Posterior vena cava (tissue), 2 donors: ENCODE results near the gene TEAD1. TPM values are rescaled to one million over a fixed set of nuclear protein-coding genes. Genes with fewer than 3 reads are reported as not detected.

Source experiments
- DNase-seq: peaks from one replicate; pipeline ENCODE4 v3.0.0-alpha.2; 2020; ENCODE audit warnings: low spot score
- intact Hi-C, 2 donors: fragments of 100-400 bp; cut with DNase I; formaldehyde crosslinking; loops; one replicate each; pipeline versions ENCODE4 v1.14.1 to v1.14.2; 2022 to 2023
- total RNA-seq, 2 donors: library from RNA; stranded (reverse); fragmentation: NEBNext Ultra II Directional; extraction: Animal tissue kit (Norgen Biotek cat#: 25700); gene quantifications; one replicate each; pipeline ENCODE4 v1.2.1, GENCODE V29; 2021
- donor health status: DM: yes; HTN: yes; CAD: no.
- donor health status: DM: yes; HTN: yes; CAD: no.

The TEAD1 gene
- total RNA-seq, 2 donors from 2014 or later: 56.5 to 59.2 TPM

DNA sequence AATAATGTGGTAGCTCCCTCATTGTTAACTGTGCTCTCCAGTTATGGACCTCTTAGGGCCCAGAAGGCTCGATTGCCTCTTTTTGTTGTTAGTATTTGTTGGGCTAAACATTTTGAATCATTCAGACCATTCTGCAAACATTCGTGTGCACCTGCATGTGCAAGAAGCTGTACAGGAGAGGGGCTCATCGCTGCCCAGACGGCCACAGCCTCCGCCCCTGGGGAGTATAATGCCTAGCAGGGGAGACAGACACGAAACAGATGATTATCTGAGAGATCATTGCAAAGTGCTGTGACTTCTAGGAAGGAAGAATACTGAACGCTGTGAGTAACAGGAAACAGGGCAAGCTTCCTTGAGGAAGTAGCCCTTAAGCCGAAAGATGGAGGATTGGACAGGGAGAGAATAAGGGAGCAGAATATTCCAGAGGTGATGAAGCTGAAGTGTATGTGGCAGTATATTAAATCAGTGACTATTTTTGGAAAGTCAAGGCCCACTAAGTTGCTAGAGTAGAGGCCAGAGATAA is 211.6 kb downstream of the TEAD1 start:
- intact Hi-C loops: loop anchor here (5.0 to 10.0 kb wide), 2 partner anchors 208 to 291 kb away; no protein-coding TSS in a partner anchor

DNA sequence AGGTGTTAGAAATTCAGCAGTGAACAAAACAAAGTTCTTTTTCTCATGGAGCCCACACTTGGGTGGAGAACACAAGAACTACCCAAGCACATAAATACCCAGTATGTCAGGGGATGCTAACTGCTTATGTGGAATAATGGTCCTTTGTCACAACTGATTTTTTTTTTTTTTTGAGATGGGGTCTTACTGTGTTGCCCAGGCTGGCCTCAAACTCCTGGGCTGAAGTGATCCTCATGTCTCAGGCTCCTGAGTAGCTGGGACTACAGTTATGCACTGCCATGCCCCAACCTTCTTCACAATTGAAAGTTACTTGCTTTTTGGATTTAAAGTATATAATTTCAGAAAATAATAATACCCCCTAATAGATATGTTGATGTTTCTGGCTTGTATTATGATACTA is 212.3 kb downstream of the TEAD1 start:
- intact Hi-C loops: loop anchor here (5.0 to 10.0 kb wide), 2 partner anchors 209 to 292 kb away; no protein-coding TSS in a partner anchor
- no peak for DNase-seq

More for the DNA sequence above, 211.6 kb downstream of the TEAD1 start:
- DNase-seq: no peak

DNA sequence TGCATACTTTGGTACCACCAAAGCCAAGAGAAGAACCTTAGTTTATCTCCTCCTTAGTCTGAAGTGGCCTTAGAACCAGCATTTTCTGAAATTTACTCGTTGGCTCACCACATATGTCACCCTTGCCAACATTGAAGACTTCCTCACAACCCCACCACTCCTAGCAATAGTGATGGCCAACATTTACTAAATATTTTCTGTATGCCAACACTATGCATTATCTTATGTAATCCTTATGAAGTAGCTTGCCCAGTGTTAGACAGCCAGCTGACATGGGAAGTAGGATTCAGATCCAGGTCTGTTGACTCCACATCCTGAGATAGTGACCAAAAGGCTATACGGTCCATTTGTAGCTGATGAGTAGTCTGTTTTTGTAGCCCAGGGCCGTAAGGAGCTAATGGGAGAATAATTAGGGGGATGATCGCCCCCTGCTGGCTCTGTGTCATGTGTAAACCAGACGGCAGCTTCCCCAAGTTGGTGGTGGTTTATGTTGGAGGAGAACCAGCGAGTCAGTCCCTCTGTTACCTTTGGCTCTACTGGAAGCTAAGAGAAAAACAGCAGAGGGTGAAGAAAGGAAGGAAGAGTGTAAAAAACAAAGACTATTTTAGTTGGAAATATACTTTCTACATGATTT is 214.4 kb downstream of the TEAD1 start:
- peak; percentile 94 for DNase-seq
- intact Hi-C loops: loop anchor here (5.0 to 10.0 kb wide), 2 partner anchors 211 to 294 kb away; no protein-coding TSS in a partner anchor

DNA sequence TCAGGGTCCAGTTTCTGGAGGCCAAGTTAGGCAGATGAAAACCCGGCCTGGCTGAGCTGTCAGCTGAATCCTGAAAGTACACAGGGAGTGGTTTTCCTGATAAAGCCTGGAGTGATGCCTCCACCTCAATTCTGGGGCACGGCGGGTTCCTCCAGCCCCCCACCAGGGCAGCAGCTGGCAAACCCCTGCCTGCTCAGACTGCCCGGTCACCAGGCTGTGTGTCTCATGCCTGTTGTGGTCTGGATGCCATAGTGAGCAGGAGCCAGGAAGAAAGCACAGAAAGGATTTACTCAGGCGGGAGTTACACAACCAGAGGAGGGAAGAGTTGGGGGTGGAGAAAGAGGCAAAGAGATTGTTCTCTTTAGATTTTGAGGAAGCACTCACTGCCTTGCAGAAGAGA is 215.0 kb downstream of the TEAD1 start:
- intact Hi-C loops: loop anchor here (5.0 to 10.0 kb wide), 2 partner anchors 212 to 294 kb away; no protein-coding TSS in a partner anchor
- no peak for DNase-seq

DNA sequence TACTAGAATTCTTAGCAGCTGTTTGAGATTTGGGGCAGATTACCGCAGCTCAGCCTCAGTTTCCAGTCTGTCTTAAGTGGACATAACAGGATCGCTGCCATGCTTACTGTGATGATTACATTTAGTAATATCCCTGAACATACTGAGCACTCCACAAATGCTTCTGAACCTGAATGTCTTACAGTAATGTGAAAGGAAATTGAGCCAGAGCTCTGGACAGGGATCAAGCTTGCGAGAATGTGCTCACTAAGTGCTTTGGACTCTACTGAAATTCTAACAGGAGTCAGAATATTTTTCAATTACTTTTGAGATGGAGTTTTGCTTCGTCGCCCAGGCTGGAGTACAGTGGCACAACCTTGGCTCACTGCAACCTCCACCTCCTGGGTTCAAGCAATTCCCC is 216.3 kb downstream of the TEAD1 start:
- intact Hi-C loops: loop anchor here in 1 of 2 donors (5.0 kb wide), 1 partner anchor 558 kb away; no protein-coding TSS in a partner anchor
- no peak for DNase-seq

DNA sequence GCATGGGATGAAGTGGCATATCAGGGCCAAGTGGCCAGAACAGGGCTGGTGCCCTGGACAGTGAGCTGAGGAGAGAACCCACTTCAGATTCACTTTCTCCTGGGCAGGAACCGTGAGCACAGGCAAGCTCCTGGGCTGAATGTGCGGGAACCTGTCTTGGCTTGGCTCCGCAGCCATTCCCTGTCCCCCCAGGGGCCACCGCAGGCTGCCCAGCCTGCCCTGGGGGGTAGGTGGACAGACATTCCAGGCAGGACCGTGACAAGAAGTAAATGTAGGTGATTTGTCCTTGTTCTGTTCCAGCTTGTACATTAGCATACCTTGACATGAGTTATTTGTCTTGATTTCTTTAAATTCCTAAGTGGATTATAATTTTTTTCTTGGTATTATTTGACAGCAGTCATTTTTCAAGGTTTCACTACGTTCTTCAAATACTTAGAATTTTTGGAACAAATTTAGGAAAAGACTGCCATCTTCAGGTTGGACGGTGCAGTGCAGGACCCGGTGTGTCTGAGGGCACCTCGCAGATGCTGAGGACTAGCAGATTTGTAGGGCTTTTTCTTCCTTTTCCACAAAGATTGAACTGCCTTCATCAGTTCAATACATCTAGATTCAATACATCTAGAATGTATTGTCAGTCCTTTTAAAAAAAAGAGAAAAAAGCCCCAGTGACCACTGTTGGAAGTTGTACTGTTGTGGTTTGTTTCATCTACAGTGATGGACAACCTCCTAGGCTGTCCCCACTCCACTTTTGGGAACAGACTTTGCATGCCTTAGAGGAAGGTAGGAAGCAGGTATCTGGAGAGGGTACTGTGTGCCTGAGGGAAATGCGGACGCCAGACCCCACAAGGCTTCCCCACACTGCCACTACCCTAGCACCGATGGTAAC is 219.8 kb downstream of the TEAD1 start:
- no peak for DNase-seq
- intact Hi-C loops: loop anchor here in 1 of 2 donors (5.0 kb wide), 1 partner anchor 562 kb away; no protein-coding TSS in a partner anchor

DNA sequence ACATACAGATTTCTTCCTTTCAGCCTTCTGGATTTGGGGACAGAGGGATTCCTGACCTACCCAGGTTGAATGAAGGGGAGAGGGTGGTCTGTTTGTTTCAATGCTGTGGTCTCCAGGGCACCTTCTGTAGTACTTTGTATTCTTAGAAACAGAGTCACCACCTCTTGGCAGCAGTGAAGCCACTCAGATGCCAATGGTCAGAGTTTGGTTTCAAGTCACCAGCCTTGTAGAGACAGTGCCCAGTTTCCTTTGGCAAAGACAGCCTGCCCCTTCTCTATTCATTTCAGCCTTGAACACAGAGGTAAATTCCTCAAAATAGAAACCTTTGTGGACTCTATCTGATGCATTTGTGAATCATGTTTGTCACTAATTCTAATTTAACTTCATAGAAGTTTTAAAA is 223.2 kb downstream of the TEAD1 start:
- intact Hi-C loops: no loop called here
- no peak for DNase-seq

DNA sequence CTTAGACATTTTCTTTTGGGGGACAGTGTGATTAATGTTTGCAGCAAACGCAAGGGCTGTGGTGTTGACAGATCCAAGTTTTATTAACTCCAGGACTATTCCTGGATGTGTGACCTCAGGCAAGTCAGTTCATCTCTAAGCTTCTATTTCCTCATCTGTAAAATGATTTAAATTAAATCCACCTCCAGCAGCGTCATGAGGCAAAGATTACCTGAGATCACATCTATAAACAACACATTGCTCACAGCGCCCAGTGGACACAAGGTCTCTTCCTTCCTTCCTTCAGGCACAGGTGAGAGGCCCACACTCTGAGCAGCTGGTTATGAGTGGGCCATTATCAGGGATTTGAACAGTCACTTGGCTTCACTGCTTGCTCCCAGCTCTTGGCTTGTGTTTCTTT is 223.6 kb downstream of the TEAD1 start:
- intact Hi-C loops: loop anchor here in 1 of 2 donors (1.0 kb wide), 1 partner anchor 22 kb away; no protein-coding TSS in a partner anchor
- no peak for DNase-seq

DNA sequence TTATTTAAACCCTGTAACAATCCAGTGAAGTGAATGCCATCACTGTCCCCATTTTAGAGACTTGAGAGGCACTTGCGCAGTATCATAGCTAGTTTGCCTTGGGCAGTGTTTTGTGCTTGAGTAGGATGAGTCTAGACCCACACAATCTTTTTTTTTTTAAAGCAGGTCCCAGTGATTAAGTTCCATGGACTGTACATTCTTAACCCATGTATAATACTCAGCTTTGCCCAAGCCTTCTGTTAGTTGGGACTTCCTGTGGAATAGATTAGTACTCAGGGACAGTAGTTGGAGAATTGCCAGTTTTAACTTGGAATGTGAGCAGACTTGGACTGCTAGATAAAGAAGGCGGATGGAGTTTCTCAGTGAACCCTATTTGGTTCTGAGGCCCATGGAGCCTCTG is 226.3 kb downstream of the TEAD1 start:
- no peak for DNase-seq
- intact Hi-C loops: no loop called here

DNA sequence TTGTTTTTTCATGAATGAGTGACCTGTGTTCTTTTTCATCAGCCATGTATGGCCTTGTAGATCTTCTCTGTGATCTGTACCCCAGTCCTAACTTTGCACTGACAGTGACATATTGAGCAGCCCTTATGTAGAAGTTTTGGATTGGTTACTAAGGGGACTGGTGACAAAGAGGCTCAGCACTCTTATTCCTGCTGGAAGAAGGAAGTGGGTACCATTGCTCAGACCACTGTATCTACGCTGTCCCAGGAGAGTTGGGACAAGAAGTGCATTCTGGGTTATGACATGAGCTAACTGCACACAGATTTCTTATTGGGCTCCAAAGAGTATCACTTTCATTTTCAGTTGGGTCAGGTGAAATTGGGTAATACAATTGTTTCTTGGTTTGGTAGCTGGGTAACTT is 227.1 kb downstream of the TEAD1 start:
- no peak for DNase-seq
- intact Hi-C loops: no loop called here

DNA sequence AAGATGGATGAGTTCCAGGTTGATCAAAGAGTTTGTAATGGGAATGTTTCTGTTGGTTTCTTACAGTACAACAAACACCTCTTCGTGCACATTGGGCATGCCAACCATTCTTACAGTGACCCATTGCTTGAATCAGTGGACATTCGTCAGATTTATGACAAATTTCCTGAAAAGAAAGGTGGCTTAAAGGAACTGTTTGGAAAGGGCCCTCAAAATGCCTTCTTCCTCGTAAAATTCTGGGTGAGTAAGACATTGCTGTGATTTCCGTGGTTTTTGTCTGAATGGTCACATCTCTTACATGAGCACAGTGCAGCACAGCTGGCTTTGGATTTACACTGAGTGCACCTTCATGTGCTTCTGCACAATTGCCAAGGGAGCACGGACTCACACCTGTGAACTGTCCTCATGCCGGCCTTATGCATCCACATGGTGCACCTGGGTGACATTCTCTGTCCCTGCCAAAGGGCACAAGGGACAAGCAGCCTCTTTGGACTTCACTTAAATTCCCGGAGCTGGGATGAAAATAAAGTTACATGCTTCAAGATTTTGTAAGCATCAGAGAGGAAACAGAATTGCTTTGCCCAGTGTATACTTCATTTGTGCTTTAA is 227.8 kb downstream of the TEAD1 start:
- intact Hi-C loops: no loop called here
- no peak for DNase-seq

DNA sequence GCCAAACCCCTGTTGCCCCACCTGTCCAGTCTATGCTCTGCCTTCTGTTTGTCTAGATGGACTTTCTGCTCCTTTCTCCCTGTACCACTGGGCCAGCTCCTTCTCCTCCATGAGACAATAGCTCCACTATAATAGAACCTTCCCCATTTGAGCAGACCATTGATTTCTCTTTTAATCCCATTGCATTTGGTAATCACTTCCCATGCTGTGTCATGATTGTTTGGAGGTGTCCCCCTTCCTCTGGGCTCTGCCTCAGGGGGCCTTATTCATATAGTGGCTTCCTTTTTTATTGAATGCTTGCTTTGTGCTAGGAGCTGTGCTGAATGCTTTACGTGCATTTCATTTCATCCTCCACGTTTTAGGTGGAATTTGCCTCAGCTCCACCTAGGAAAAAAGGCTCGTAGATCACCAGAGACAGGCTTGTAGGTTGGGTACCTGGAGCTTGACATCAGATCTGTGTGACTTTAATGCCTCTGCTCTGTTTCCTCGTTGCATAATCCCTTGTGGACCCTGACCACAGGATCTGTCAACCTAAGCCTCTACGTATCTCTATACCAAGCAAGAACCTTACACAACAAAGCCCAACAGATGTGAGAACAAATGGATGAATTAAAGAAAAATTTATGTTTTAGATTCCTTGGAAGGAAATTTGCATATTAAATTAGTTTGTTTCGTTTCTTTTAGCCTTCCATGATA is 228.7 kb downstream of the TEAD1 start:
- DNase-seq: no peak
- intact Hi-C loops: no loop called here

DNA sequence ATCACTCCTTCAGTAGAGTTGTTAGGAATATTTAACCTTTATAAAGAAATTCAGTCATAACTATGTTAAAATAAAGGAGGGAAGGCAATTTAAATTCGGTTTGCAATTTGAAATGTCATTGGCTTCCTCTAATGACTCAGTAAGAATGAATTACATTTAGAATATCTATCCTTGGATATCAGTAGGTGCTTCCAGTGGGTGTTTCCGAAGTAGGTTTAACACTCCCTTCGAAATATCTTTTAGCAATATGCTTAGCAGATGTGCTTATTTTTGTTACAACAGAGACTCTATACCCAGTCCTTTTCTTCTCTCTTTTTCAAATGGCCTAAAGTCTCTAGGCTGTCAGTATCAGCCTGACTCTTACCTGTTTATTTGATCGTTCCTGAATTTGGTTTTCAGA is 231.2 kb downstream of the TEAD1 start:
- no peak for DNase-seq
- intact Hi-C loops: no loop called here

DNA sequence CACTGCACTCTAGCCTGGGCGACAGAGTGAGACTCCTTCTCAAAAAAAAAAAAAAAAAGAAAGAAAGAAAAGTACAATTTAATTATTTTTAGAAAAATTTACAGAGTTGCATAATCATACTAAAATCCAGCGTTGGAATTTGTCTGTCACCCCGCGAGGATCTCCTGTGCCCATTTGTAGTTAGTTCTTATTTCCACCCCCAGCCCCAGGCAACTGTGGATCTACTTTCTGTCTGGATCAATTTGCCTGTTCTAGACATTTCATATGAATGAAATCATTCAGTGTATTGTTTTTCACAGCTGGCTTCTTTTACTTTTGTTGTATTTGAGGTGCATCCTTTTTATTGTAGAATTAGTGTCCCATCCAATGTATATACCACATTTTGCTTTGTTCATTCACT is 232.3 kb downstream of the TEAD1 start:
- no peak for DNase-seq
- intact Hi-C loops: no loop called here

DNA sequence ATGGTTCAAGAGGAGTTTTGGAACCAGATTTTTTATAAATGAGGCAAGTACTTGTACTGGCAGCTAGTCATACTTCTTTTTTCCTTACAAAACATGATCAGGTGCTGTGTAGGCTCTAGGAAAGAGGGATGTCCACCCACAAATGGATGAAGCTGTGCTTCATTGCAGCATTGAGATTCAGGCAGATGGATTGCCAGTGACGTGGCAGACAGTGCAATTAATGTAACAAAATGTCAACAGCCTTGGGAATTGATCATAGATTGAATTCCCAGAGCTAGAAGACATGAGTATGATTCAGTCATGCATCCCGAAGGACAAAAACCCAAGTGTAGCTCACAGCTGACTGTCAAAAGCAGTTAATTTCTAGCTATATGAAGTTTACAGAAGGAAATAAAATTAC is 235.7 kb downstream of the TEAD1 start:
- no peak for DNase-seq
- intact Hi-C loops: no loop called here

DNA sequence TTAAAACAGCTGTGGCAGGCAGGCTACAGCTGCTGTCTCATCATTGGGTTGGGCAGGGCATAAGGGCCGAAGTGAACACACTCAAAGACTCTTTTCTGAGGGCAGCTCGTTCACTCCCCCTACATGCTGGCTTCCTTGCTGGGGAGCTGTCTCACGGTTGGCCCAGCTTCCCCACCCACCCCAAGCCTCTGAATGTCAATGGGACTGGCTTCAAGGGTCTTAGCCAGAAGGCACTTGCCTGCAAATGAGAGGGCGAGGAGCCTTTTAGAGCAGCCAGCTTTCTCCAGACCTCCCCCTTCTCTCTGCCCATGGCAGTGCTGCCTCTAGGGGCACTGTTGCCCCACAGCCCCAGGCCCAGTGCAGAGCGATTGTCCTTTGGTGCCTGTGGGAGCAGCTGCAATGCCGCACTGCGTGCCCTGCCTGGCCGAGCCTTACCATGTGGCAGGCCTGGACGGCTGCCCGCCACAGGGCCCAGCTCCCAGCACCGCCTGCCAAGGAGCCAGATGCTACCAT is 240.2 kb downstream of the TEAD1 start:
- peak; percentile 79 for DNase-seq
- intact Hi-C loops: no loop called here

DNA sequence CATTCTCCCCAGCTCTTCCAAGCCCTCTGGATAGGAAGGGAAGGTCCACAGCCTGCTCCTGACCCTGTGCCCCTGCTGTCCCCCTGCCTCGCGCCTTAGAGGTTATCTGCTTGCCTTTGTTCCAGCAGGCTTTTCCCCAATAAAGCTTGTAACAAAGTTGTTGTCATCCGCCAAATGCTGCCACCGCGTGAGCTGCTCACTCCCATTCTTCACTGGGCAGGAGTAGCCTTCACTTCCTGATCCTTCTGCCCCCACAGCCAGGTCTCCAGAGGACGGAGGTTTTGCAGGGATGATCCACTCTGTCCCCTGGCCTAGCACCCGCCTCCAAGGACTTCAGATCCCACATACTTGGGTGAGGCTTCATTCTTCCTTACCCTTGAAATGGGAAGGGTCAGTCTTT is 240.9 kb downstream of the TEAD1 start:
- intact Hi-C loops: no loop called here
- no peak for DNase-seq

DNA sequence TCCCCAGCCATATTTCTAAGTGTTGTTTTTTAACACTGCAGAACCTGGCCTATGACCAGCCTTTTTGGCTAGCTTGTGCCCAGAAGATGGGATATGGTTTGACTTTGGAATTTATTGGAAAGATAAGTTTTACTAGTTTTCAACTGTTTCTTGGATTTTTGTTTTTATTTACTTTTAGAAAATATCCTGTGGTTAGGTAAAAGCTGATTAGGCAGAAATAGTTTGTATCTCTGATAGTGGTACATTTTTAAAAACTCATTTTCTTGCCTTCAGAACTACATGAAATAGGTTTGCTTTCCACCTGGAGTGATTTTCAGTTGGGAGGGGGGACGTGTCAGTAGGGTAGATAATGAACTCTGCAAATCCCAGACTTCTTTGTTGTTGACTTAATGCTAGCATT is 243.6 kb downstream of the TEAD1 start:
- no peak for DNase-seq
- intact Hi-C loops: no loop called here

DNA sequence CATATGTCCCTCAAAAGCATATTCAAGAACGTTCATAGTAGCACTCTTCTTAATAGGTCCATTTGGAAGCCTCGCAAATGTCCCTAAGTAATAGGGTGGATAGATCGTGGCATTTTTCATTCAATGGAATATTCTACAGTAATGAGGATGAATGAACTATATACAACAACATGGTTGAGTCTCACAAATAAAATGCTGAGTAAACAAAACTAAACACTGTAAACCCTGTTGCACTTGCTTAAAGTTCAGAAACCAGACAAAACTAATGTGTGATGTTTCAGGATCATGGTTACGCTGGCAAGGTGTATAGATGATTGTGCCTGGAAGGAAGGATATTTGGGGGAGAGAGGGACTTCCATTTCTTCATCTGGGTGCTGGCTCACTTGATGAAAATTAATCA is 244.4 kb downstream of the TEAD1 start:
- no peak for DNase-seq
- intact Hi-C loops: no loop called here
